GM19035 (cell line): ENCODE results near the gene CLDN14.

Experiments used
- ATAC-seq: cut with Tn5 transposase; IDR thresholded peaks from one replicate; pipeline ENCODE4 v1.9.1; 2021; ENCODE audit not compliant: unreplicated experiment

Gene CLDN14

DNA sequence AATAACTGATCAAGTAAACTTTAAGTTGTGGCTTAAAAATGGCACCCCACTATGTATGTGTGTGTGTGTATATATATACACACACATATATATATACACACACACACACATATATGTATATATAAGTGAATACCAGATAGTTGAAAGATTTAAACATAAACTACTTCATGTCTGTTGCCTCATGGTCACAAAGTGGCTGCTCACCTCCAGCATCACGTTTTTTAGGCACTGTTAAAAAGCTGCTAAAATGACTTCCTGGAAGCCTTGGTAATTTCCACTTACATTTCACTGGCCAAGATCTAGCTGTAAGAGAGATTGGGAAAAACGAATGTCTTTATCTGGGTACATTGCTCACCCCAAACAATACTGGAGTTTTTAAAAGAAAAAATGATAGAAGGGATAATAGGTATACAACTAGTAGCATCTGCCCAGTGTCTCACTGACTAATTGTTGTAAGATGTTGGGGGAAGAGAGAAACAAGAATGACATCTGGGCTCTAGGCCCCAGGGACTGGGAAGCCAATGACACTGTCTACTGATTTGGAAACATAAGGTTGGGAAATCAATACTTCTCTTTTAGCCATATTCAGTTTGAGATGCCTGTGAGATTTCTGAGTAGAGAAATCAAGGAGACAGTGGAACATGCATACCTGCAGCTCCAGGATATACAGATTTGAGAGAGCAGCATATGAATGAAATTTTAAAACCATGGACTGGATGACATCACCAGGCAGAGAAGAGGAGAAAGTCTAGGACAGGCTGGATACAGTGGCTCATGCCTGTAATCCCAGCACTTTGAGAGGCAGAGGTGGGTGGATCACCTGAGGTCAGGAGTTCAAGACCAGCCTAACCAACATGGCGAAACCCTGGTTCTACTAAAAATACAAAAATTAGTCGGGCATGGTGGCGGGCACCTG lies 42.8 kb downstream of the CLDN14 start:
- ATAC-seq, result no peak

DNA sequence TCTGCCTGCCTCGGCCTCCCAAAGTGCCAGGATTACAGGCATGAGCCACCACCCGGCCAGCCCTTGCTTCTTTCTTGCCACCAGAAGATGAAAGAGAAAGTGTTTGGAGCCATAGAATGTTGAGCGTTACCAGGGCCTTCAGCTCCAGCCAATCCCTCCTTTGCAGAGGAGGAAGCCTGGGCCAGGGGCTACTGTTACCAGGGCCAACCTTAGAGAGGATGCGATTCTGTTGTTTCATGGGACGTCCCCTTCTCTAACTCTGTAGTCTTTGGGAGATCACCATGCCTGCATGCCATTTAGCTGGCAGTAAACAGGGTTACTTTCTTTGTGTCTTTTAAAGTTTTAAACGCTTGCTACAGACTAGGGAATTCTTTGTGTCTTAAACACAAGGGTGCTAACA lies 45.8 kb downstream of the CLDN14 start:
- ATAC-seq, result no peak

DNA sequence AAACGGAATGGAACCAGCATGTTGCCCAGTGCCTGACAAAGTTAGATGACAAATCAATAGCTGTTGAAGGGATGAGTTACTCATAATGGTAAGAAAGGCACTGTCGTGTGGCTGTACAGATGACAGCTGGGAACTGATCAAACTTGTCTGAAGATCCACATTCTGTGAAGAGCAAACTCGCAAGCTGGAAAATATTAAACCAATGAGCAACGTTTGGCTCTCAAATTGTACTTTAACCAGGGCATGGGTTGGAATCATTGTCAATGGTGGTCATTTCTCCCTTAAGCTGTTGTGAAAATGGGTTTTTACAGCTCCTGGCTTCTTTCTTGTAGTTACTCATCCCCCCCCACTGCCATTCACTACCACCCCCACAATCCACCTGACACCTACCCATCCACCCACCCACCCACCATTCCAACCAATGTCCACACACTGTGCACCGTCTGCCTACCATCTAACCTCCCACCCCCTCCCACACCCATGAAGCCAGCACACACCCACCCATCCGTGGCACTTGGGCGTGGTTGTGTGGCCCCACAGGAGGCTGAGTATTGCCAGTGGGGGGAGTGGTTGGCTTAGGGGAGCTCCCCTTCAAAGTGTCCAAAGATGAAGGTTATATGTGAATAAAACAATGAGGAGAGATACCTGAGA lies 46.7 kb downstream of the CLDN14 start:
- ATAC-seq, result no peak

DNA sequence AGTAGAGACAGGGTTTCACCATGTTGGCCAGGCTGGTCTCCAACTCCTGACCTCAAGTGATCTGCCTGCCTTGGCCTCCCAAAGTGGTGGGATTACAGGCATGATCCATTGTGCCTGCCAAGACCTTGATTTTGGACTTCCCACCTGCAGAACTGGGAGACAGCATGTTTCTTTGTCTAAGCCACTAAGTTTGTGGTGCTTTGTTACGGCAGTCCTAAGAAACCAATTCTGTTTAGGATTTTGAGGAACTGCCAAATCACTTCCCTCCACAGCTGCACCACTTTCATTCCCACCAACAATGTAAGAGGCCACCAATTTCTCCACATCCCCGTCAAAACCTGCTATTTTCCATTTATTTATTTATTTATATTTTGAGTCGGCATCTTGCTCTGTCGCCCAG lies 48.7 kb downstream of the CLDN14 start:
- no peak for ATAC-seq

DNA sequence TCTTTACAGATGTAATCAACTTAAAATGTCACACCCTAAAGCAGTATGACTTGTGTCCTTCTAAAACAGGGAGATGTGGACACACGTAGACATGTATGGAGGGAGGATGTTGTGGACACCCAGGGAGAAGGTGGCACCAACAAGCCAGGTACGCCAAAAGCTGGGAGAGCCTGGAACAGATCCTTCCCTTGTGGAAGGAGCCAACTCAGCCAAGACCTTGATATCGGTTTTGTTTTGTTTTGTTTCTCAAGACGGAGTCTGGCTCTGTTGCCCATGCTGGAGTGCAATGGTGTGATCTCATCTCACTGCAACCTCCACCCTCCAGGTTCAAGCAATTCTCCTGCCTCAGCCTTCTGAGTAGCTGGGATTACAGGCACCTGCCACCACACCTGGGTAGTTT lies 49.1 kb downstream of the CLDN14 start:
- no peak for ATAC-seq

DNA sequence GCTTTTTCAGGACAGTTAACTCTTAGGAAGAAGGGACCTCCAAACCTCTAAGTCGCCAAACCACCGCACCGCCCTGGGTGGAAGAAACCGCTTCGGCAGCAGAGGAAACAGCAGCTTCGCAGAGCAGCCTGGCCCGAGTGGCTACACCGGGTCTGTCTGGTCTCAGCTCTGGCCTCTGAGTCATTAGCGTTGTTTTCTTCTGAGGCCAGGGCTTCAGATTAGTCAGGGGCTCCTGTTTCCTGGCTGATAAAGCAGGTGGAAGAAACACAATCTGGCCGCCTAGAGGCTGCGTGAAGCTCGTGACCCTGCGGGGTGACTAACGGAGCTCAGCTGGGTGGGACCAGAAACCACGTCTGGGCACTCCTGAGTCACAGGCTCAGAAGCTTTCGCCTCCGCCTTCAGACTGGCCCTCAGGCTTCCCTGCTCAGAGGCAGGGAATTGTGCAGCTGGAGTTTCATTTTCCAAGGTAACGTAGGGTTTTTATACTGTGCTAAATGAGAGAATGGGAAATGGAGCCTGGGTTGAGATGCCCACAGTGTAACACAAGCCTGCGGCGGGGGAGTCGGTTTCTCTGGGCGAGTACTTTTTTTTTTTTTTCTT lies 49.9 kb downstream of the CLDN14 start:
- ATAC-seq, result peak; percentile 88

DNA sequence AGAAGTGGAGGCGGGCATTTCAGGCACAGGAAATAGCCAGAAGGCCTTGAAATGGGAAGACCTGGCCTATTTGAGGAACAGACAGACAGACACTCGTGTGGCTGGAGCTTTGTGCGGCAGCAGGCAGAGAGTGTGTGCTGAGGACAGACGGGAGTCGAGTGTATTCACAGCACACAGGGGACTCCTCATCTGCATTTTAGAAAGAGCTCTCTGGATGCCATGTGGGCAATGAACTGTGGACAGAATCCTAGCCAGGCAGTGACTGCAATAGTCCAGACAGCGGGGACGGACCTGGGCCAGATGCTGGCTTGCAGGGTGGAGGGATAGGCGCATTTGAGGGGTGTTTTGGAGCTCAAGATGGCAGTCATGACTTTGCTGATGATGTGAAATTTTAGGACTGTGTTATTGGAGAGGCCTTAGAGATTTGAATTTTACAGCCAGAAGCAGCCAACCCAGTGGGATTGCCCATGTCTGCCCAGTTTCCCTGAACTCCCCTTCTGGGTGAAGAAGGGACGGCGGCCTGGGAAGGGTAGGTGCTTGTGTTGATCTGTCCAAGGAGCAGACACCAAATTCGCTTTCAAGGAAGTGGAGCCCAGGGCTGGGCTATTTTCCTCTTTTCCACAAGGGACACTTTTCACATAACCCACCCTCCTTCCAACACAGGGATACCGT lies 51.0 kb downstream of the CLDN14 start:
- no peak for ATAC-seq

DNA sequence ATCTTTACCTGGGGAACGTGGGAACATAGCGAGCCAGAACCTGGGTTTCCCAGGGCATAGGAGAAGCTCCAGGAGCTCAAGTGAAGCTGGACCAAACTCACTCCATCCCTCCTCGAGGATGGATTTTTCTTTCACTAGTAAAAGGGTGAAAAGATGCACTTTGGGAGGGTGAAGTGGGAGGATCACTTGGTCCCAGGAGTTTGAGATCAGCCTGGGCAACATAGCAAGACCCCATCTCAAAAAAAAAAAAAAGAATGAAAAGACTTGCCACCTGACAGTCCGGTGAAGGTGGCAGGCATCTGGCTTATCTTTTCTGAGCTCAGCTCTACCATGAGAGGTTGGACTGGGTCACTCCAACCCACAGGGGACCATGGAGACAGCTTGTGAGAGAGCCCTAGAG lies 52.4 kb downstream of the CLDN14 start:
- no peak for ATAC-seq

DNA sequence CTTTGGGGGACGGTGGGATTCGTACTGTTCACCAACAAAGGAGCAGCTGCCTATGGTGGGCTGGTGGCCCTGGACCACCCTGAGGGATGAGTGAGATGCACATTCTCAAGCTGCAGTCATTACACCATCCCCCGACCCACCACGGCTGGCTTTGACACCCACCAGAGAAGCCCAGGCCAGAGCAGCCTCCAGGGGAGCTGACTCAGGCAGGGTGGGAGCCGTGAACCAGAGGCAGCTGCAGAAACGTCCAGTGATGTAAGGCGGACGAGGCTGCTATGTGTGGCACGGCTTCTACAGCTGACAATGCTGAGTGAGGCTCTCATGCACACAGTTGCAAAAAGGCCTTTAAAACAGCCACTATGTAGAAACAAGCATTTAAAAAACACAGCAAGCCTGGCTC lies 54.6 kb downstream of the CLDN14 start:
- ATAC-seq, result no peak

DNA sequence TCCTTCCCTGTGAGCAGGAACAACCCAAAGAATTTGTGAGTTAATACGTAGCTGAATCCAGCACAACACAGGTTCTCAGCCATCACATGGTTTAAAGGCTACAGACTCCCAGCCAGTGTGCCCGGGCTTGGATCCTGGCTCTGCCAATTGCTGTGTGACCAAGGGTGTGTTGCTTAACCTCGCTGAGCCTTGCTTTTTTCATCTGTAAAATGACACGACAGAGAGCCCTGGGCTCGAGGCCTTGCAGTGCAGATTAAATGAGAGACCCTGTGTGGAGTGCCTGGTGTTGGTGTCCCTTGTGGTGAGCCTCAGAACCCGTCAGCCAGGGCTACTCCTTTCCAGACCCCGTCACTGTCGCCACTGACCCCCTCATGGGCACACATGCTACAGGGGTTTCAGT lies 55.3 kb downstream of the CLDN14 start:
- ATAC-seq, result no peak

DNA sequence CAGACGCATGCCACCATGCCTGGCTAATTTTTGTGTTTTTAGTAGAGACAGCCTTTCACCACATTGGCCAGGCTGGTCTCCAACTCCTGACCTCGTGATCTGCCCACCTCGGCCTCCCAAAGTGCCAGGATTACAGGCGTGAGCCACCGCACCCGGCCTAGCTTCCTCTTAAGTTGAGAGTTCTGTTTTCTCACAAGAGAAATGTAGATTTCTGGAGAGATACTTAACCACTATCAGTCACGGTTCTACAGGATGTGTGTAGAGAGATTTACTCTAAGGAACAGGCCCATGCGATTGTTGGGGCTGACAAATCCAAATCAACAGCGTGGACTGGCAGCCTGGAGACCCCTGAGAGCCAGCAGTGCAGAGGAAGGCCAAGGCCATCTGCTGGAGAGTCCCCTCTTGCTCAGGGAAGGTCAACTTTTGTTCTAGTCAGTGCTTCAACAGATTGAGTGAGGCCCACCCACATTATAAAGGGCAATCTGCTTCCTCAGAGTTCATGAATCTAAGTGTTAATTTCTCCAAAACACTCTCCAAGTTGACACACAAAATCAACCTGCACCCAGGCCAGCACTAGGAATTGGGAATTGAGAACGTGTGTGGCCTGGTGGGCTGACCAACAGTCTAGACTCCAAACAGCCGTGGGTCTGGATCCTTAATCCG lies 56.0 kb downstream of the CLDN14 start:
- ATAC-seq, result no peak

DNA sequence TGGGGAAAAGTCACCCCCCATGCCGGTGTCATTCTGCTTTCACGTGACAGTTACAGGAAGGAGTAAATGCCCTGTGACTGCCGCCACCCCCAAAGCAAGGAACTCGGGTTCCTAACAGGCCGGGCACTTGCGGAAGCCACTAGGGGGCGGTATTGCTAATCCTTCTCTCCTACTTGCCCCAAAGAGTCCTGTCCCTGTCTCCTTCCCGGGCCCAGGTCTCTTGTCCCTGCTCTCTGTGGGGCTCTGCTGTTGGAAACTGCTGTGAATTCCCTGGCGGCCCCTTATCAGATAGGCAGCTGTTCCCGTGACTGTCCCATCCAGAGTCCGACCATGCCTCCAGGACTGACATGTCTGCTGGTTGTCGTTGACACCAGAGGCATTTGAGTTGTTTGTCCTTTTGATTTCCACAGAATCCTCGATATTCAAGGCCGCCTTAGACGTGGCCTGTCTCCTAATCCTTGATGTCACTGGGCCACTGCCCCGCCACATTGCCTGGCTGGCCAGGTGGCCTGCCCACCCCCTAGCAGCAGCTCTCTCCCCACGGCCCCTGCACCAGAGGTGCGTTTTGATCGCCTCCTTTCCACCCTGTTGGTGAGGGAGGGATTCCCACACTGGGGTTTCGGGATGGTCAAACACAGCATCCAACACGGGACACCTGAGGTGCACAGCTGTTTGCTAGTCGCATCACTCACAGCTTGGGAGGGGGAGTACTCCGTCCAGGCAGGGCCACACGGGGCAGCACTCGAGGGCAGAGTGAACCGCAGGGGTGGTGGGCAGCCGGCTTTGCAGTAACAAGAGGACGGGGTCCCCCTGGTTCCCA lies 57.4 kb downstream of the CLDN14 start:
- no peak for ATAC-seq

DNA sequence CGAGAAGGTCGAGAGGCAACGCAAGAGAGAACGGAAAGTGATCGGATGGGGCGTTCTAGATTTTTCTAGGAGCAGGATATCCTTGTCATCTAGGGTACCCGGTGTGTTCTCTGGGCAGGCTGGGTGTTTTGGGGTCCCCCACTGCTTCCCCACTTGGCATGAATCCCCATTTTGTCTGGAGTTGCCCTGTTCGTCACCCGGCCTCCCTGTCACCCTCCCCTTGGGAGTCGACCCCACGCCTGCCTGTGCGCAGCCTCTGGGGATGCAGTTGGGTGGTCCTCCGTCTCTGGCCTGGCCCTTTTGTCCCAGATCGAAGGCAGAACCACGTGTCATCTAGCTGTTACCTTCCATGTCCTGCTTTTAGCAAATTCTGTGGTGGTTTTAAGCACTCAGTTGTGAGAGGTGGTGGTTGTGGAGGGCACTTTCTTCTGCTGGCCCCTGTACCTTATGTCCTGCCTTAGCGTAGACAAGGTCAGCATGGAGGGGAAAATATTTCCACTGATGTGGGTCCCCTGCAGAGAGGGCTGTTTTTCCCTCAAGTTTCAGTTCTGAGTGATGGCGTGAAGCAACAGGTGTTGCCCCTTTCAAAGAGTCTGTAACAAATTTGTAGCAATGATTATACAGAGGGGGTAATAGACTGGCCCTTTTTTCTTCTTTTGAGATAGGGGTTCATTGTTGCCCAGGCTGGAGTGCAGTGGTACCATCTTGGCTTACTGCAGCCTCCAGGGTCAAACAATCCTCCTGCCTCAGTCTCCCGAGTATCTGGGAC lies 59.2 kb downstream of the CLDN14 start:
- no peak for ATAC-seq

DNA sequence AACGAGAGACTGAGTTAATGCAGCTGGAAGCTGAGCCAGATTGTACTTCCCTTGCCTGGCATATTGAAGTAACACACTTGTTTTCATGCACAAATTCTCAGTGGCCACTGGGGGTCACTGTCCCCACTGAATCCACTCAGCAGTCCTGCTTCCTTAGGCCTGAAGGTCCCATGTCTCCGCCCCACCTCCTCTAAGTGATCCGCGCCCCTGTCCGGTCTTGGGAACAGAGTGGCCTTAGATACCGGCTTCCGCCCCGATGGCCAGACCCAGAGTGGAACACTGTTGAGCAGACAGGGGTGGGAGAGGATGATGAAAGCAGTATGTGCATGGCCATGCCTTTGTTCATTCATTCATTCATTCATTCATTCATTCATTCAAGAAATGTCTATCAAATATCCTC lies 59.9 kb downstream of the CLDN14 start:
- peak; percentile 56 for ATAC-seq

DNA sequence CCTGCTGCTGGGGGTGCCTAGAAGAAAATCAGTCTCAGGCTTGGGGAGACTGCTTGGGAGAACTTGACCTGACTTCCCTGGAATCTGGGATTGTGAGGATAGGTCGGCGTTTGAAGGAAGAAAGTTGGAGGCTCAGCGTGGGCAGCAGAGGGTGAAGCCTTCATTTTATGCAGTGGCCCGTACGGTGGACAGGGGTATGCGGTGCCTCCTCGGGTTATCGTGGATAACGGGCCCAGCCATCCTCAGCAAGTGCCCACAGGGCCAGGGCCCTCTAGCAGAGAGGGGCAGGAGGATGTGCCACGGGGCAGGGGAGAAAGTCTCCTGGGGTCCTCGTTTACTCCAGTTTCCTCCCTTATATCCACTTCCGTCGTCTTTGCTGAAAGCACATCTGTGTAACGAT lies 60.7 kb downstream of the CLDN14 start:
- no peak for ATAC-seq

DNA sequence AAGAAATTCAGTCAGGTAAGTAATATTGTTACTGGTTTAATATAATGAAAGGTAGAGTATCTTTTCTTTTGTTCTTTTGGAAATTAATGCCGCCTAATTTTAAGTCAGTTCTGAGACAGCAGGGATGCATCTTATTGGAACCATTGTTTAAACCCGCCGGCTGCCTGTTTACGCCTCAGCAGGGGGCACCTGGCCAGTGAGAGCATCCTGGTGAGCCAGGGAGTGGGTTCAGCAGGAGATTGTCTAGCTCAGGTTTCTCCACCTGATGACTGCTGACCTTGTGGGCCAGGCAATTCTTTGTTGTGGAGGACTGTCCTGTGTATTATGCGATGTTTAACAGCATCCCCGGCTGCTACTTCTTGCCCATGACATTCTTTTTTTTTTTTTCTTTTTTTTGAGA lies 64.5 kb downstream of the CLDN14 start:
- ATAC-seq, result no peak

DNA sequence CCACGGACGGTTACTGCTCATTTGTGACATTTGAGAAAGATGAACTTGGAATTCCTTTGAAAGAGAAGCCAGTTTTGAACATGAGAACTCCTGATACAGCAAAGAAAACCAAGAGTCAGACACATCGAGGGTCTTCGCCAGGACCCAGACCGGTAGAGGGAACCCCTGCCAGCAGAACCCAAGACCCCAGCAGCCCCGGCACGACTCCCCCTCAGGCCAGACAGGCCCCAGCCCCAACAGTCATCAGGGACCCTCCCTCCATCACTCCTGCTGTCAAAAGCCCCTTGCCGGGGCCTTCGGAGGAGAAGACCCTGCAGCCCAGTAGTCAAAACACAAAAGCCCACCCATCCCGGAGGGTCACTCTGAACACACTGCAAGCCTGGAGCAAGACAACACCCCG lies 67.0 kb downstream of the CLDN14 start:
- ATAC-seq, result no peak

DNA sequence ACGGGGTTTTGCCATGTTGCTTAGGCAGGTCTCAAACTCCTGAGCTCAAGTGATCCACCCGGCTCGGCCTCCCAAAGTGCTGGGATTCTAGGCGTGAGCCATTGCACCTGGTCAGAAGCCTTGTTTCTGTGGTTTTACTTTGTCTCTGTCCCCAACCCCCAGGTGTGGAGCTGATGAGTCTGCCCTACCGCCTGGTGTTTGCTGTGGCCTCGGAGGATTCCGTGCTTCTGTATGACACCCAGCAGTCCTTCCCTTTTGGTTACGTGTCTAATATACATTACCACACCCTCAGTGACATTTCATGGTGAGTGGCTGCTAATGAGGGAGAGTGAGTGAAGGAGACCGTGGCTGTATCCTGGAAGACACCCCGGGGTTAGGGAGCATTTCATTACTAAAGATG lies 68.6 kb downstream of the CLDN14 start:
- ATAC-seq, result no peak
